Measurements from ENCODE around the gene EDEM3. TPM values are rescaled to one million over a fixed set of nuclear protein-coding genes. Genes with fewer than 3 reads are reported as not detected.

The EDEM3 gene
- total and polyA plus RNA-seq, 4 donors = 11.7 to 53.8 (median 23.7) TPM

- TF ChIP-seq ZBTB33 (IDR thresholded peaks at IDR 0.05) = no peak
These were observed 68.1 kb downstream of the EDEM3 start (continued) for GRCh38 chr1:184686540-184686939.

DNA sequence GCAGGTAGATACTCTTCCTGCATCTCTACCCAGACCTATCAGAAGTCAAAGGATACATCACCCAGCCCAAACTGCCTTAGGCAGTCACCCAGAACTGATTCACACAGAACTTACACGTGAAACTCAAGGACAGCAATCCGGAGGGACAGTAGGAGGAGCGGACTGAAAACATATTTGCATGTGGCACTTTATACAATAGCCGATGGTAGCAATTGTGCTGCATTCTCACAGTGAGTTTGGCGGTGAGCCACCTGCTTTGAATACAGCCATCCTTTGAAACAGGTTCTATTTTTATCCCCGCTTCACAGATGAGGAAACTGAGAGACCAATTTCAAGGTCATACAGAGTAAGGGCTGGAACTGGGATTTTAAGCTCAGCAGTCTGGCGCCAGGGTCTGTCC is 69.5 kb downstream of the EDEM3 start:
- WGBS = 80% methylated on average over 7 of the region's 7 CpGs
- DNase-seq (ENCODE audit: low spot score) = no peak

GRCh38 chr1:184684285-184685074 is 70.2 kb downstream of the EDEM3 start:
- WGBS = 71% methylated on average over 11 of the region's 11 CpGs
- no peak for DNase-seq (ENCODE audit: low spot score)
- TF ChIP-seq YY1 (IDR thresholded peaks at IDR 0.05) (no peak), FOXA2 (IDR thresholded peaks at IDR 0.05) (no peak), NR2F2 (IDR thresholded peaks at IDR 0.05) (no peak), RAD21 (IDR thresholded peaks at IDR 0.05) (no peak), GABPA (IDR thresholded peaks at IDR 0.05 in 1 of 2, conservative IDR thresholded peaks at IDR 0.05 in 1 of 2) (no peak), HNF4G (IDR thresholded peaks at IDR 0.05) (no peak), EGR1 (IDR thresholded peaks at IDR 0.05; ENCODE audit: low read depth in 2 of 2) (no peak), HNF4A (conservative IDR thresholded peaks at IDR 0.05) (no peak), JUND (IDR thresholded peaks at IDR 0.05) (no peak), SP1 (IDR thresholded peaks at IDR 0.05) (no peak), TAF1 (conservative IDR thresholded peaks at IDR 0.05) (no peak), FOXA1 (IDR thresholded peaks at IDR 0.05) (no peak), RXRA (IDR thresholded peaks at IDR 0.05) (no peak)
- H3K27me3 ChIP-seq (ENCODE audit: control insufficient read depth in 4 of 4, insufficient read depth in 4 of 4, low read length in 3 of 4) = no peaks in the 10 kb centered on the region
- no peaks in the 10 kb centered on the region for H3K9me3 ChIP-seq (ENCODE audit: control insufficient read depth in 4 of 4, low read length in 3 of 4)
- no peak overlapping the region for H3K4me3 ChIP-seq (ENCODE audit: low read depth in 1 of 3, low read length in 3 of 3)
- no peaks in the 10 kb centered on the region for H3K4me1 ChIP-seq (ENCODE audit: control insufficient read depth in 4 of 4, insufficient read depth in 4 of 4, low read length in 3 of 4)
- no peaks in the 10 kb centered on the region for H3K36me3 ChIP-seq (ENCODE audit: control insufficient read depth in 4 of 4, insufficient read depth in 3 of 4, low read depth in 1 of 4, low read length in 3 of 4)
- H3K9ac ChIP-seq (ENCODE audit: low read depth in 1 of 2, low read length in 2 of 2) = no peak overlapping the region
- H3K27ac ChIP-seq (ENCODE audit: low read depth in 1 of 2, low read length in 2 of 2) = no peak overlapping the region

More for the DNA sequence above, 69.5 kb downstream of the EDEM3 start:
- Histone ChIP-seq H3K9me3 (ENCODE audit: control insufficient read depth in 4 of 4, low read length in 3 of 4) (no peaks in the 10 kb centered on the region), H3K4me3 (ENCODE audit: low read depth in 1 of 3, low read length in 3 of 3) (no peak overlapping the region), H3K9ac (ENCODE audit: low read depth in 1 of 2, low read length in 2 of 2) (no peak overlapping the region), H3K36me3 (ENCODE audit: control insufficient read depth in 4 of 4, insufficient read depth in 3 of 4, low read depth in 1 of 4, low read length in 3 of 4) (no peaks in the 10 kb centered on the region), H3K27ac (ENCODE audit: low read depth in 1 of 2, low read length in 2 of 2) (no peak overlapping the region), H3K4me1 (ENCODE audit: control insufficient read depth in 4 of 4, insufficient read depth in 4 of 4, low read length in 3 of 4) (no peaks in the 10 kb centered on the region), H3K27me3 (ENCODE audit: control insufficient read depth in 4 of 4, insufficient read depth in 4 of 4, low read length in 3 of 4) (no peaks in the 10 kb centered on the region)
- TF ChIP-seq SP1 (IDR thresholded peaks at IDR 0.05) (no peak), HNF4A (conservative IDR thresholded peaks at IDR 0.05) (no peak), TAF1 (conservative IDR thresholded peaks at IDR 0.05) (no peak), HNF4G (IDR thresholded peaks at IDR 0.05) (no peak), JUND (IDR thresholded peaks at IDR 0.05) (no peak), GABPA (IDR thresholded peaks at IDR 0.05 in 1 of 2, conservative IDR thresholded peaks at IDR 0.05 in 1 of 2) (no peak), ZBTB33 (IDR thresholded peaks at IDR 0.05) (no peak)
- TF ChIP-seq, protein P1, sequence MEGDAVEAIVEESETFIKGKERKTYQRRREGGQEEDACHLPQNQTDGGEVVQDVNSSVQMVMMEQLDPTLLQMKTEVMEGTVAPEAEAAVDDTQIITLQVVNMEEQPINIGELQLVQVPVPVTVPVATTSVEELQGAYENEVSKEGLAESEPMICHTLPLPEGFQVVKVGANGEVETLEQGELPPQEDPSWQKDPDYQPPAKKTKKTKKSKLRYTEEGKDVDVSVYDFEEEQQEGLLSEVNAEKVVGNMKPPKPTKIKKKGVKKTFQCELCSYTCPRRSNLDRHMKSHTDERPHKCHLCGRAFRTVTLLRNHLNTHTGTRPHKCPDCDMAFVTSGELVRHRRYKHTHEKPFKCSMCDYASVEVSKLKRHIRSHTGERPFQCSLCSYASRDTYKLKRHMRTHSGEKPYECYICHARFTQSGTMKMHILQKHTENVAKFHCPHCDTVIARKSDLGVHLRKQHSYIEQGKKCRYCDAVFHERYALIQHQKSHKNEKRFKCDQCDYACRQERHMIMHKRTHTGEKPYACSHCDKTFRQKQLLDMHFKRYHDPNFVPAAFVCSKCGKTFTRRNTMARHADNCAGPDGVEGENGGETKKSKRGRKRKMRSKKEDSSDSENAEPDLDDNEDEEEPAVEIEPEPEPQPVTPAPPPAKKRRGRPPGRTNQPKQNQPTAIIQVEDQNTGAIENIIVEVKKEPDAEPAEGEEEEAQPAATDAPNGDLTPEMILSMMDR (IDR thresholded peaks at IDR 0.05; ENCODE audit: low read depth, low read length, missing input control) = no peak

Data from liver (tissue), 9 donors.